ENCODE results near the gene FUOM. TPM values are rescaled to one million over a fixed set of nuclear protein-coding genes. Genes with fewer than 3 reads are reported as not detected.

FUOM gene
- total and polyA plus RNA-seq, 9 of the 15 experiments (the other 6 are each of a cell fraction or from before 2014, with no cell fraction given) = 1.8 to 96.1 (median 27.0) TPM

GRCh38 chr10:133358925-133359310 is 1.1 kb upstream of the FUOM start:
- peaks cover 29% of the 10 kb centered on the region; the same call in 1 of the 3 replicates for H3K36me3 ChIP-seq (ENCODE audit: control insufficient read depth, insufficient read depth, low read length)
- TF ChIP-seq SAP30 (IDR thresholded peaks at IDR 0.05; ENCODE audit: borderline replicate concordance, insufficient read depth, low read depth, low read length, poor library complexity, severe bottlenecking) (no peak), RBM39 (optimal IDR thresholded peaks at IDR 0.05; ENCODE audit: low read depth, low read length) (no peak)
- H3K4me3 ChIP-seq = no peak overlapping the region
- DNase-seq (ENCODE audit: extremely low read depth in 1 of 4, low spot score in 3 of 4) (no peak), ATAC-seq (no peak), FAIRE-seq (no peak)
- H3K9me1 ChIP-seq (ENCODE audit: control insufficient read depth, insufficient read depth, low read length) = no peaks in the 10 kb centered on the region
- CTCF ChIA-PET (ENCODE audit: low intra/inter-chr PET ratio) = no interaction called here
- H3K9me3 ChIP-seq (replicated peaks; ENCODE audit: control insufficient read depth, insufficient read depth, low read depth, low read length) = no peaks in the 10 kb centered on the region
- no peaks in the 10 kb centered on the region for H4K20me1 ChIP-seq (replicated peaks; ENCODE audit: control insufficient read depth, insufficient read depth, low read length)
- intact Hi-C loops (cut with micrococcal nuclease) = loop anchor here (5.0 kb wide), 1 partner anchor 33 kb away; the partner anchor contains the start of gene MTG1
- H3K4me2 ChIP-seq (ENCODE audit: insufficient read depth, low read length) = no peak overlapping the region
- BruUV-seq (replicated peaks) = no TSS peak
- H3K79me2 ChIP-seq (ENCODE audit: control insufficient read depth, insufficient read depth, low read length) = peaks cover 12% of the 10 kb centered on the region
- peaks cover 15 to 62% of the 10 kb centered on the region in 2 experiments for H3K4me1 ChIP-seq (replicated peaks in 1 of 2; ENCODE audit: control insufficient read depth in 2 of 2, insufficient read depth in 2 of 2, low read length in 2 of 2)
- 78% methylated on average over 10 of the region's 11 CpGs for WGBS (ENCODE audit: insufficient coverage, low coverage, missing lambda C conversion rate)
- in situ Hi-C loops (cut with MboI) = no loop called here
- POLR2A ChIA-PET = no interaction called here
- H3K27ac ChIP-seq (ENCODE audit: extremely low read depth, low read depth, low read length) = no peak overlapping the region
- H3K27me3 ChIP-seq (ENCODE audit: control insufficient read depth in 2 of 2, insufficient read depth in 2 of 2, low read length in 2 of 2) = no peaks in the 10 kb centered on the region
- no peak overlapping the region for H3K9ac ChIP-seq (ENCODE audit: insufficient read depth in 1 of 2, low read depth in 2 of 2, low read length in 2 of 2)
- H2AFZ ChIP-seq (ENCODE audit: low read depth, low read length) = no peak overlapping the region

GRCh38 chr10:133358162-133358924 is 524 bp upstream of the FUOM start:
- Histone ChIP-seq H3K4me3 (peak overlapping the region; percentile 11; the same call in 1 of the 2 replicates), H3K4me1 (replicated peaks in 1 of 2; ENCODE audit: control insufficient read depth in 2 of 2, insufficient read depth in 2 of 2, low read length in 2 of 2) (peaks cover 15 to 62% of the 10 kb centered on the region in 2 experiments), H3K9ac (ENCODE audit: insufficient read depth in 1 of 2, low read depth in 2 of 2, low read length in 2 of 2) (peak overlapping the region in 1 of 2 experiments; percentile 78; a peak in 2 of 4 replicates), H4K20me1 (replicated peaks; ENCODE audit: control insufficient read depth, insufficient read depth, low read length) (no peaks in the 10 kb centered on the region), H3K9me1 (ENCODE audit: control insufficient read depth, insufficient read depth, low read length) (no peaks in the 10 kb centered on the region), H2AFZ (ENCODE audit: low read depth, low read length) (peak overlapping the region; percentile 79; the same call in 1 of the 2 replicates), H3K27ac (ENCODE audit: extremely low read depth, low read depth, low read length) (no peak overlapping the region), H3K36me3 (ENCODE audit: control insufficient read depth, insufficient read depth, low read length) (peaks cover 27% of the 10 kb centered on the region; the same call in 1 of the 3 replicates), H3K4me2 (ENCODE audit: insufficient read depth, low read length) (no peak overlapping the region), H3K79me2 (ENCODE audit: control insufficient read depth, insufficient read depth, low read length) (peaks cover 12% of the 10 kb centered on the region), H3K9me3 (replicated peaks; ENCODE audit: control insufficient read depth, insufficient read depth, low read depth, low read length) (no peaks in the 10 kb centered on the region), H3K27me3 (ENCODE audit: control insufficient read depth in 2 of 2, insufficient read depth in 2 of 2, low read length in 2 of 2) (no peaks in the 10 kb centered on the region)
- DNase-seq (ENCODE audit: extremely low read depth in 1 of 4, low spot score in 3 of 4) (no peak), ATAC-seq (no peak), FAIRE-seq (no peak)
- ChIA-PET POLR2A (no interaction called here), CTCF (ENCODE audit: low intra/inter-chr PET ratio) (no interaction called here)
- BruUV-seq (replicated peaks) = no TSS peak
- in situ Hi-C loops (cut with MboI) = no loop called here
- TF ChIP-seq GTF2A2 (tag; IDR thresholded peaks at IDR 0.05) = no peak
- no peak for TF ChIP-seq ZNF124 (CRISPR knock-in tag; IDR thresholded peaks at IDR 0.05)
- TF ChIP-seq VEZF1 (CRISPR knock-in tag; IDR thresholded peaks at IDR 0.05) = peak; percentile 19; the same call in 1 of the 2 replicates
- TF ChIP-seq KLF6 (CRISPR knock-in tag; IDR thresholded peaks at IDR 0.05; ENCODE audit: borderline replicate concordance) = no peak
- intact Hi-C loops (cut with micrococcal nuclease) = loop anchor here (5.0 kb wide), 1 partner anchor 34 kb away; the partner anchor contains the start of gene MTG1
- 42% methylated on average over 14 of the region's 41 CpGs for WGBS (ENCODE audit: insufficient coverage, low coverage, missing lambda C conversion rate)

Measured in K562 (cell line).